Measurements from ENCODE around the gene HAUS8.
A peak's percentile ranks its signal among the peaks of the same experiment; 100 is the strongest.

HAUS8 gene

DNA sequence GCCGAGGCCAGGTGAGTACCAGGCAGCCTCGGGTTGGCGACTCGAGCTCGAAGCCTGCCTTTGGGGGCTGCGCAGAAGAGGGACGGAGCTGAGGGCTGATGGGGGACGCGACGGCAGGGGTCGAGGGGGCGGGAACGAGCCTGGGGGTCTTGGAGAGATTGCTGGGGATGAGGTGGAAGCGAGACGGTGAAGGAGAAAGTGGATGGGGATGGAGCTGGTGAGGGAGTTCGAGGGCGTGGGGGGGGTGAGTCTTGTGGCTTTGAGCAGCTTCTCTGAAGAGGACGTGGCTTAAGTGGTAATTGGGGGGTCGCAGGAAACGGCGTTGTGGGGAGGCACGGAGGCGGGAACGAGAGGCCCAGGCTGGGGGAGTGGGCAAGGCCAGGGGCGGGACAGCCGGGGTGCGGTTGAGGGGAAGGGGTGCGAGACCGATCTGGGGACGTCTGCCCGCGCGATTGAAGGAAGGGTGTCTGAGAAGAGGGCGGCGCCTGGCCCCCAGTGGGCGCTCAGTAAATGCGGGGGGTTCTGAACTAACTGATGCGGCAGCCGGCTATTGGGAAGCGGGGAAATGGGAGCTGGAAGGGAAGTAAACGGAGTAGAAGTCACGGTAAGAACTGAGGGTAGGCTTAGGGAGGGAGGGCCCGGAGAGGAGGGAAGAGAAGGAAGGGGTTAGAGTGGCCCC, 751 bp upstream of the HAUS8 start:
- peak; percentile 73 for DNase-seq

DNA sequence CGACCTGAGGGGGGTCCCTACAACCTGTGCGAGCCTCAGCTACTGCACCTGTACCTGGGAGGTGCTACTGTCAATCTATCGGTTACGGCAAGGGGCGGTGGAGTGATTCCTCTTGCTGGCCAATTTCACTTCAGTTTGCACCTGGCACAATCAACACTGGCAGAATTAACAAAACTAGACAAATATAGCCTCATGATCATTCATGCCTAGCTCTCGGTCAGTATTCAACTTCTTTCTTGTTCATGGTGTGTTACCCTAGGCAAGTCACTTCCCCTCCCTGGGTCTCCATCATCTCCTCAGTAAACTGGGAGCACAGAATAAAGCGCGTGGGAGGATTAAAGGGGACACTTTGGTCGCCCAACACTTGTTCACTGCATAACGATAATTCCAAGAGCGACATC, 618 bp downstream of the HAUS8 start:
- DNase-seq: no peak

DNA sequence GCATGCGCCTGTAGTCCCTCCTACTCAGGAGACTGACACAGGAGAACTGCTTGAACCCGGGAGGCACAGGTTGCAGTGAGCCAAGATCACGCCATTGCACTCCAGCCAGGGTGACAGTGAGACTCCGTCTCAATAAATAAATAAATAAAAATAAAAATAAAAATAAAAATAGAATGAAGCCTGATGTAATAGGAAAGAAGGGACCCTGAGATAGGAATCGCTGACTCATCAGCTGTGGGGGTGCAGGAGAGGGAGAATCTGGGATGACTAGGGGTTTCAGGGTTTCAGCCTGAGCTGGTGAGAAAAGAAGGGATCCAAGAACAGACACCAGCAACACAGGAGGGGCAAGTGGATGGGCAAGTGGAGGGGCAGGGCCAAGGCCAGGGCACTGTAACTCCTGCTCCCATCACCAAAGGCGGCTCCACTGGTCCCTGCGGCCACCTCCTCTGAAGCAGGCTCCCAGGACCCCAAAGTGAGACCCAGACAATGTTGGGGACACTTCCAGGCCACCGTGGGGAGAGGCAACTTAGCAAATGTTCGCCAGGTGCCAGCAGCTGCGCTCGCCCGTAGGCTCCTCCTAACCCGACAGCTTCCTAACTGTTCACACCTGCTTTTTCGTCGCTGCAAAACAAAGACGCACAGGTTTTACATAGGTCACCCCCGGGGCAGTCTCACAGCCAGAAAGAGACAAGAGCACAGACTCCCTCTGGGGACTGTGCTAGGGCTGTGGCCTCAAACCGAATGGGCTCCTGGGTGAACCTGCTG, 1.2 kb downstream of the HAUS8 start:
- DNase-seq: peak; percentile 41

DNA sequence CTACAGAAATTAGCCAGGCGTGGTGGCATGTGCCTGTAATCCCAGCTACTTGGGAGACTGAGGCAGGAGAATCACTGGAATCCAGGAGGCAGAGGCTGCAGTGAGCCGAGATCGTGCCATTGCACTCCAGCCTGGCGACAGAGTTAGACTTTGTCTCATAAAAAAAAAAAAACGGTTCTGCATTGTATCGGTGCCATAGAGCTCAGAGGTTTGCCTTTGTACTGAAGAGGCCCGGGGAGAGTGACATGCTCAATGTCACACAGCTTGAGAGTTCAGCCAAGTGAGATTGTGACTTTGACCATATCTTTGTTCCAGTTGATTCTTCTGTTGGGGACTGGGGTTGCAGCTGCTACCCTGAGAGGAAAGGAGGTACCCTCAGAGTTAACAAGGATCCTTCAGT, 4.3 kb downstream of the HAUS8 start:
- no peak for DNase-seq

DNA sequence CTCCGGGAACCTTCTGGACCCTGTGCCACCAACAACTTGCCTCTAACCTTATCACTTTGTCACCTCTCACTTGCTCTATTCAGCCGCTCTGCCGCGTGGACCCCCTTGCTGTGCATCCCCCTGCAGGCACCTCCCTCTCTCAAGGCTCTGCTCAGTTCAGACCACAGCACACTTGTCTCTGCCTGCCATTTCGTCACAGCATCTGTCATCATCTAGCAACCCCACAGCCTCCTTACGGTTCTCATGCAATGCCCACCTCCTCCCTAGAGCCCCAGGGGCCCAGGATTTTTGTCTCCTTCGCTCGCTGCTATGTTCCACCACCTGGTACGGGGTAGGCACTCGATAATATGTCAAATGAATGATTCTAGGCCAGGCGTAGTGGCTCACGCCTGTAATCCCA, 4.8 kb downstream of the HAUS8 start:
- no peak for DNase-seq

DNA sequence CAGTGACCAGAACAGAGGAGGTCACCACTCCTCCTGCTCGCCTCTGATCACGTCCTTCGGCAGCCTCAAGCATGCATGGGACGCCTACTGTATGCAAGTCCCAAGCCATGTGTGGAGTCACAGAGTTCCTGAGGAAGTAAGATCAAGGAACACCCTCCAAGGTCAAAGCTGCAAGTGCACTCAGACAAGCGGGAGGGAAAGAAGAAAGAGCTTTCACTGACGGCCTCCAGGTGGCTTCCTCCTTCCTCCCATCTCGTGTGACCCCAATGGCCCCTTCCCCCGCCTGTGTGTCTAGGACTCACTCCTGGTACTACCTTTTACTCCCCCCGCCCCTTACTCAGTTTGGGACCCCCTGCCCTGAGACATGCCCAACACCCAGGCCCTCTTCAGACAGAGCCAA, 6.1 kb downstream of the HAUS8 start:
- no peak for DNase-seq

DNA sequence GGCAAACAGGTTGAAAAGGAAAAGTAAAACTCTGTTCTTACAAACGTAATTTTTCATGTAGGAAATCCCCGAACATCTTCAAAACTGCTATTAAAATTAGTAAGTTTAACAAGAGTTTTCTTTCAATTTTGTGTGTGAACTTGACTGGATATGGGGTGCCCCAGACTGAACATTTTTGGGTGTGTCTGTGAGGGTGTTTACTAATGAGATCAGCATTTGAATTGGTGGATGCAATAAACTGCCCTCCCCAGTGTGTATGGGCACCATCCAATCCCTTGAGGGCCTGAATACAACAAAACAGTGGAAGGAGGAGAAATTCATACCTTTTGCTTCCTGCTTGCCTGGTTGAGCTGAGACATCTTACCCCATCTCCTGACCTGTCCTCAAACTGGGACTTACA, 11.8 kb downstream of the HAUS8 start:
- no peak for DNase-seq

DNA sequence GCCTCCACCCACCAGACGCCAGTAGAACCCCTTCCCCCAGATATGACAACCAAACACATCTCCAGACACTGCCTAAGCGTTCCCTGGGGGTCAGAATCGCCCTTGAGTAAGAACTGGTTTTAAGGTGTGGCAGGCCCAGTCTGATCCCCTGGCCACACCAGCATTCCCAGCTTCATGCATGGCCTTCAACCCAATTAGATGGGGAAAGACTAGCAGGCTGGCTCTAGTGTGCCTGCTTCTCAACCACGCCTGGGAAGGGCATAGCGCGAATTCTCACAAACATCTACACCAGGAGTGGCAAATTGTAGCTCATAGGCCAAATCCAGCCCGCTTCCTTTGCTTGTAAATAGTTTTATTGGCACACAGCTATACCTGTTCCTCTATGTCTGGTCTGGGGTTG, 13.6 kb downstream of the HAUS8 start:
- DNase-seq: no peak

DNA sequence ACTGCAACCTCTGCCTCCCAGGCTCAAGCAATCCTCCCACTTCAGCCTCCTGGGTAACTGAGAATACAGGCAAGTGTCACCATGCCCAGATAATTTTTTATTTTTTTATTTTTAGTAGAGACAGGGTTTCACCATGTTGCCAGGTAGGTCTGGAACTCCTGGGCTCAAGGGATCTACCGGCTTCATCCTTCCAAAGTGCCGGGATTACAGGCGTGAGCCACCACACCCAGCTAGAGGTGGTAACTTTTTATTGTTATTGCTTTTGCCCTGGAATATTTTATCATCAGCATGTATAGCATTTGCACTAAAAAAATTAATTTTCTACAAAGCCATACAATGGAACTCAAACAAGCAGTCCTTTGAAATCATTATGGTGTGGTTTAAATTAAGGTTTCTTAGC, 14.0 kb downstream of the HAUS8 start:
- no peak for DNase-seq

DNA sequence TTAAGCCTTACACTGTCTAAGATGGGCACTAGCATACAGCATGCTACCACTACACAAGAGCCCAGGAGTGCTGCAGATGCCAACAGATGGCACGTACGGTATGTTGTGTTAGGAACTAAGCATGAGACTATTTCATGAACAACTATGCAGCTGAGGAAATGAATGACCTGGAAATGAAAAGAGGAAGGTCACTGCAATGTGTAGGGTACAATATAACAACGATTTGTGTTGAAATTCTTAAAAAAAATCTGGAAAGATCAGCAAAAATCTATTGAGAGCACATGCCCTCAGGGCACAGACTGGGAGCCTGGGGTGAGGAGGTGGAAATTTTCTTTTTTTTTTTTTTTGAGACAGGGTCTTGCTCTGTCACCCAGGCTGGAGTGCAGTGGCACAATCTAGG, 14.4 kb downstream of the HAUS8 start:
- DNase-seq: no peak

DNA sequence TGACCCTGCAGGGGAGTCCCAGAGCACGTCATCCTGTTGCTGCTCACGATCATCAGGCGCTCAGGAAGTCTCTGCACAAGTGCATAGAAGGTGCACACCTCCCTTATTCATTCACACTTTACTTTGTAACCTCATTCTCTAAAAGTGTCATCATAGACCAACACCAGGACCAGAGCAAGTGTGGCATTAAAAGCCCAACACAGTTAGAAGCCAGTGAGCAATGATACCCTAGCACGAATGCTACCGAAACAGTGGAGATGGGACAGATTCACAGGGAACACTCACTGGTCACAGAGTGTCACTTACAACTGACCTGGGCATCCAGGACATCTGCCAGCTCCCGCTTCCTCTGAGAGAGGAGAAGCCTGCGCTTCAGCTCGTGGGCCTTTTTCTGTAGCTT, 17.0 kb downstream of the HAUS8 start:
- DNase-seq: no peak

DNA sequence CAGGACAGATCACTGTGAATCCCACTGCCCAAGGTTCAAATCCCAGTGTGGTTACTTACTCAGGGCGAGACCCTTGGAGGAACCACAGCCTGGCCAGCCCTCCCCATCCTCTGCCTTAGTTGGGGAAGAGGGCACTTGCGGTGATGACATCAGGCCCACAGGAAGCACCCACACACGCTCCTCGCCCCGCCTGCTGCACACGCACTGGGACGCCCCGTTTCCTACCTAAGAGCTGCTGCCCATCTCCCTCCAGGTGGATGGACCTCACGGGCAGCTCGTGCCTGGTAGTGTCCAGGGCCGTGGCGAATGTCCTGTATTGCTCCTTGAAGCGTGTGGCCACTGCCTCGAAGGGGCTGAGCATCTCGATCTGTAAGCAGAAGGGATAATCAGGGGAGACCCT, 19.6 kb downstream of the HAUS8 start:
- no peak for DNase-seq

DNA sequence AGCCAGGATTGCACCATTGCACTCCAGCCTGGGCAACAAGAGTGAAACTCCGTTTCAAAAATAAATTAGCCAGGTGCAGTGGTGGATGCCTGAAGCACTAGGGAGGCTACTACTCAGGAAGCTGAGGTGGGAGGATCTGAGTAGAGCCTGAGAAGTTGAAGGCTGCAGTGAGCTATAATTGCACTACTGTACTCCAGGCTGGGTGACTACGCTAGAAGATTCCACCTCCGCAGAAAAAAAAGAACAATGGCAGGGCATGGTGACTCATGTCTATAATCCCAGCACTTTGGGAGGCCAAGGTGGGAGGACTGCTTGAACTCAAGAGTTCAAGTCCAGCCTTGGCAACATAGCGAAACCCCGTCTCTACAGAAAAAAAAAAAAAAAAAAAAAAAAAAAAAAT, 20.5 kb downstream of the HAUS8 start:
- no peak for DNase-seq

DNA sequence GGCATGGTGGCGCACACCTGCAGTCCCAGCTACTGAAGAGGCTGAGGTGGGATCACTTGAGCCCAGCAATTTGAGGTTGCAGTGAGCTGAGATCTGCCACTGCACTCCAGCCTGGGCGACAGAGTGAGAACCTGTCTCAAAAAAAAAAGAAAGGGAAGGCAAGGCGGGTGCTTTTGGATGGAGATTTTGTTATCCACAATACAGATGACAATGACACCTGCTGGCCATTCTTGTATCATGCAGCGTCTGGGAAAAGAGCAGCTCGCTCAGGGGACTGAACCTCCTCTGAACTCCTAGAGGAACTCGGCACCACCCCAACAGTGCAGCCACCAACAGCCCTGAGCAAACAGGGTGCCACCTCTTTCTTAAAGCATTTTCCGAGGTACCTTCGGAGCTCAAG, 22.8 kb downstream of the HAUS8 start:
- peak; percentile 28 for DNase-seq

DNA sequence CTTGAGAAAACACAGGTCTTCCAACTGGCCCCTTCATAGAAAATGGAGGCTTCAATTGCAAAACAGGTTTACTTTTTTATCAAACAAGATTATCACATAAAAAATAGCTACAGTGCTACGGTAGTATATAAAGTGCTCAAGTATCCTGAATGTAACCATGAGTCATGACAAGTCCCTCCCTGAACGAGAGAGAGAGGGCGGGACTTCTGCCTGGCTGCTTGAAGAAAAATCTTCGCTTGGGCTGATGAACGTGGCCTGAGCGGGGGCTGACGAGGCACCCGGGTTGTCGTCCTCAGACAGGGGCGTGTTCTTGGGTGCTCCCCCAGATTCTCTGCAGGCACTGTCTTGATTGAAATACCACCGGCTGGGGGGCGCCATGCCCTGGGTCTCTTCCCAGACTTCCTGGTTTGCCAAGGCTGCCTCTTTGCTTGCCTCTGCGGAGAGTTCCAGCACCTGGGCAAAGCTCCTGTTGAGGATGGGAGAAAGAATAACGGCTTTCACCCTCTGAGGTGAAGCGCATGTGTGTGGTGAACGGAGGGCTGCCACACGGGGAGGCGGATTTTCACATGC, 25.5 kb downstream of the HAUS8 start:
- DNase-seq: no peak

DNA sequence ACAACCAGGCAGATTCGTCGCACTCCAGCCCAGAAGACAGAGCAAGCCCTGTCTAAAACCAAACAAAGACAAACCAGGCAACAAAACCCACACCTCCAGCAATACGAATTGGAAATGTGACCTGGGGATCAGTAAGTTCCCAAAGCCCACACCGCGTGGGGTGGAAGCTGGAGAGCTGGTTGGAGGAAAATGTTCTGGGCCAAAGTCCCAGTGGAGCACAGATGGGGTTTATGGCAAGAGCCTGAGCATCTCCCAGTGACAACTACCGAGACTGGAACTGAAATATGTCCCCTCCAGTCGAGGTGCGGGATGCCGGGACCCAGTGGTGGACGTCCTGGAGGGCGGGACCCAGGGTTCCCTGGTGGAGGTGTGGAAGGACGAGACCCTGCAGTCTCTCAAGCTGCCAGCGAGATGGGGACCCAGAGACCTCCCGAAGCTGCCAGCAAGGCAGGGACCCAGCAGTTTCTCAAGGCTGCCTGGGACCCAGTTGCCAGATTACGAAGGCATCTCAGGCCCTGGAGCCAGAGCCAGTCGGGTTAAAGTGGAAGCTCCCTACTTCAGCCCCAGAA, 26.3 kb downstream of the HAUS8 start:
- no peak for DNase-seq

DNA sequence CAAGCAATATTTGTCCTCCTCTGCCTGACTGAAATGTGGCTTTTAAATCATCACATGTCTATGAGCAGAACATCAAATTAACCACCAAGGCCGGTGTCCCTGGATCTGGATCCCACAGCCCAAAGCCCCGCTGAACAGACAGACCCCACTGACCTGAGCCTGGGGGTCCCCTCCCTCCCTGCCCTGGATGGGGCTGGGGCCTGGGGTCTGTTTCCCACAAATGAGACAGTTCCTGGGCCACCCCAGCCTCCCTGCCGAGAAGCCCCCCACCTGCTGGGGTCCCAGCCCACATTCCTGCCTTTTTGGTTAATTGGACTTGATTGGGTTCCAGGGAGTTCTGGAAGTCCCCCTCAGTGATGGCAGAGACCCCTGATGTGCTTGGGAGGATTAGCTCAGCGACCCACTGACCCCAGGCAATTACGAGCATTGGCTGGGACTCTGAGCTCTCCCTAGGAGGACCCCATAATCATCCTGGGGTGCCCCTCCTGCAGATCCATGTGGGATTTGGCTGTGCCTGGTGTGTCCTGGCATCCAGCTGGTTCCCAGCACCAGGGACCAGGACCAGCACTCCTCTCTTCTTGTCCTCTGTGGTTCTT, 29.2 kb downstream of the HAUS8 start:
- no peak for DNase-seq

DNA sequence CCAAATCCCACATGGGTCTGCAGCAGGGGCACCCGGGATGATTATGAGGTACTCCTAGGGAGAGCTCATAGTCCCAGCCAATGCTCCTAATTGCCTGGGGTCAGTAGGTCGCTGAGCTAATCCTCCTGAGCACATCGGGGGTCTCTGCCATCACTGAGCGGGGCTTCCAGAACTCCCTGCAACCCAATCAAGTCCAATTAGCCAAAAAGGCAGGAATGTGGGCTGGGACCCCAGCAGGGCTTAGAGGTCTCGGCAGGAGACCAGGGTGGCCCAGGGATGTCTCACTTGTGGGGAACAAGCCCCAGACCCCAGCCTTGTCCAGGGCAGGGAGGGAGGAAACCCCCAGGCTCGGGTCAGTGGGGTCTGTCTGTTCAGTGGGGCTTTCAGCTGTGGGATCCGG, 31.5 kb downstream of the HAUS8 start:
- DNase-seq: no peak

DNA sequence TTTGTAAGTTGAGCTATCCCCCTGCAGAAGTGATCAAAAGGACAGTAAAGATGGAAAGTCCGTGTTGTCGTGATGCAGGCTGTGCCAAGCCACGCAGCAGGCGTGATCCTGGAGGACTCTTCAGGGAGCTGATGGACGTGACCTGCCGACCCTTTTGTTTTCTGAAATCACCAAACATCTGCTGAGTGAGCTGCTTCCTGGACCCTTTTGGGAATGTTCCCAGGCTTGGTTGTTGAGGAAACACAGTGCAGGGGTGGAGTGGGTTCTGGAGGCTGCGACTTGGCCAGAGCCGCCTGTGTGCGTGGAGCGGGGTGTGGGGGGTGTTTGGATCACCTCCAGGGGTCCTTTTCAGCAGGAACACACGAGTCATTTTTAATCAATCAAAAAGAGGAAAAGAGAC, 33.3 kb downstream of the HAUS8 start:
- DNase-seq: no peak

DNA sequence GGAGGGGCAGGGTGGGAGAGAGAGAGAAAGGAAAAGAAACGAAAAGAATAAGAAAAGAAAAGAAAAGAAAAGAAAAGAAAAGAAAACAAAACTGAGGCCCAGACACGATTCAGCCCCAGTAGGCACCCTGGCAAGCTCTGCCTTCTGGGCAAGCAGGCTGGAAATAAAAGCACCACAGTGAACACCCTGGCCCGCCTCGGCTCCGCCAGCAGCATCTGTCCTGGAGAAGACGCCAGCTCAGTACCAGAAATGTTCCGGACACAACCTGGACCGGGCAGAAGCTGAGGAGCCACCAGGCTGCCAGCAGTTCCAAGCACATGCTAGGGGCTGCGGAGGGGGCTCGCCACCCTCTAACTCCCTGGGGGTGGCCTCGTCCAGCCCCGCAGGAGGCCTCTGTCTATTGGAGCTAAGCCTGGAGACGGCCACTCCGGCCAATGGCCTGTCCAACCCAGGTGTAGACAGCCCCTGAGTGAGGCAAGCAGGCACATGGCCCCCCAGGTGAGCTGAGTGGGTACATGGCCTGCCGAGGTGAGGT, 37.2 kb downstream of the HAUS8 start:
- DNase-seq: no peak

DNA sequence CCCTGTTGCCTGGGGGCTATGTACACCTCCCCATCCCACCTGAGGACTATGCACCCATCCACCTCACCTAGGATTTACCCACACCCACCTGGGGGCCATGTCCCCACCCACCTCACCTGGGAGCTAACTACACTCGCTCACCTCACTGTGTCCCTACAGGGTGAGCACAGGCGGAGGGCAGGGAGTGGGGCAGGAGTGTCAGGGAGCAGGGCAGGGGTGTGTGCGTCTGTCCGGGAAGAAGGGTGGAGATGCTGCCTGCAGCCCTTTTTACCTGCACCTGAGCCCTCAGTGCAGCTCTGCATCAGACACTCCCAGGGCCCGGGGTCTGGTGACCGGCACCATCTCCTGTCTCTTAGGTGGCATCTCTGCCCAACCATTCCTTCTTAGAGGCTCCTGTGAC, 38.1 kb downstream of the HAUS8 start:
- no peak for DNase-seq

DNA sequence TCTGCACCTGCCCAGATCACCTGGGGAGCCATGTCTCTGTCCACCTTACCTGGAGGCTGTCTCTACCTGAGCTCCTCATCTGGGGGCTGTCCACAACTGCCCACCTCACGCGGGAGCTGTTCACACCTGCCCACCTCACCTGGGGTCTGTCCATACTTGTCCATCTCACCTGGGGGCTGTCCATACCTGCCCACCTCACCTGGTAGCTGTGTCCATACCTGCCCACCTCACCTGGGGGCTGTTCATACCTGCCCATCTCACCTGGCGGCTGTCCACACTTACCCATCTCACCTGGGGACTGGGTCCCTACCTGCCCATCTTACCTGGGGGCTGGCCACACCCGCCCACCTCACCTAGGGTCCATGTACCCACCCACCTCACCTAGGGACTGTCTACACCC, 38.6 kb downstream of the HAUS8 start:
- no peak for DNase-seq

DNA sequence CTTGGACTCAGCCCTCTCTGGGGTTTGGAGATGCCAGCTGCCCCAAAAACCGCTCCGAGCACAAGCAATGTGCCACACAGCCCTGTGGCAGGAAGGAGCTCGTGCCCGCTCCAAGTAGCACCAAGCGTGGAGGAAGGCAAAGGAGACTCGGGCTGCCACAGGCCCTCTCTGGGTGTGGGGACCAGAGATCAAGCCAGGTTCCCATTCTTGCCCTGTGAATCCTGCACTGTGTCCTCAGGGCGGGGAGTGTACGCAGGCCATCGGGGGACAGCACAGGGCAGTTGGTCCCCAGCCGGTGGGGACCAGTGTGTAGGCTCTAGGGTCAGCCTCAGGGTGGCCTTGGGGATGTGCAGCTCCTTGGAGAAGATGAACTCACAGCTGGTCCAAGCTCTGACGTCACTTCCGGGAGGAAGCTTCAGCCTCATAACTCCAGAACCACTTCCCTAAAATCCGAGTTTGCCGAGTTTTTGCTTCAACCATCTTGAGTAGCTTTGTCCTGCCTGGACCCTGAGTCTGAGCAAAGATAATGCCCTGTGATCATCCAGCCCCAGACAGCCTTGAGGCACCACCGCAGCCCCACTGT, 39.3 kb downstream of the HAUS8 start:
- peak; percentile 71 for DNase-seq

Measured in CD4-positive, alpha-beta T cell treated with Interleukin-15 for 1 hour (primary cell).